Ovary (tissue), 3 donors: ENCODE measurements around the gene GCNT4.

Experiments
- POLR2A ChIP-seq: fragments of 450-650 bp; IDR thresholded peaks from one replicate; pipeline ENCODE4 v1.6.1; 2017; ENCODE audit warnings: antibody characterized with exemption, mild to moderate bottlenecking, moderate library complexity
- TF ChIP-seq, protein P1 (sequence below), 3 donors: fragments of 450-650 bp in 2 of 3; fragments of 200-600 bp in 1 of 3; IDR thresholded peaks; one replicate each; pipeline versions ENCODE4 v1.5.1 to v1.8.0; 2016 to 2022; ENCODE audit warnings: antibody characterized with exemption in 3 of 3, mild to moderate bottlenecking in 1 of 3
- donor health status: DM: no; HTN: no; CAD: no.

- TF ChIP-seq, protein P1, sequence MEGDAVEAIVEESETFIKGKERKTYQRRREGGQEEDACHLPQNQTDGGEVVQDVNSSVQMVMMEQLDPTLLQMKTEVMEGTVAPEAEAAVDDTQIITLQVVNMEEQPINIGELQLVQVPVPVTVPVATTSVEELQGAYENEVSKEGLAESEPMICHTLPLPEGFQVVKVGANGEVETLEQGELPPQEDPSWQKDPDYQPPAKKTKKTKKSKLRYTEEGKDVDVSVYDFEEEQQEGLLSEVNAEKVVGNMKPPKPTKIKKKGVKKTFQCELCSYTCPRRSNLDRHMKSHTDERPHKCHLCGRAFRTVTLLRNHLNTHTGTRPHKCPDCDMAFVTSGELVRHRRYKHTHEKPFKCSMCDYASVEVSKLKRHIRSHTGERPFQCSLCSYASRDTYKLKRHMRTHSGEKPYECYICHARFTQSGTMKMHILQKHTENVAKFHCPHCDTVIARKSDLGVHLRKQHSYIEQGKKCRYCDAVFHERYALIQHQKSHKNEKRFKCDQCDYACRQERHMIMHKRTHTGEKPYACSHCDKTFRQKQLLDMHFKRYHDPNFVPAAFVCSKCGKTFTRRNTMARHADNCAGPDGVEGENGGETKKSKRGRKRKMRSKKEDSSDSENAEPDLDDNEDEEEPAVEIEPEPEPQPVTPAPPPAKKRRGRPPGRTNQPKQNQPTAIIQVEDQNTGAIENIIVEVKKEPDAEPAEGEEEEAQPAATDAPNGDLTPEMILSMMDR (IDR thresholded peaks at IDR 0.05) = no peak
- no peak for TF ChIP-seq POLR2A
Observed at GRCh38 chr5:75044406-75044805, 8.0 kb downstream of the GCNT4 start.
